ENCODE results near the gene SPIRE1.

SPIRE1 gene

DNA sequence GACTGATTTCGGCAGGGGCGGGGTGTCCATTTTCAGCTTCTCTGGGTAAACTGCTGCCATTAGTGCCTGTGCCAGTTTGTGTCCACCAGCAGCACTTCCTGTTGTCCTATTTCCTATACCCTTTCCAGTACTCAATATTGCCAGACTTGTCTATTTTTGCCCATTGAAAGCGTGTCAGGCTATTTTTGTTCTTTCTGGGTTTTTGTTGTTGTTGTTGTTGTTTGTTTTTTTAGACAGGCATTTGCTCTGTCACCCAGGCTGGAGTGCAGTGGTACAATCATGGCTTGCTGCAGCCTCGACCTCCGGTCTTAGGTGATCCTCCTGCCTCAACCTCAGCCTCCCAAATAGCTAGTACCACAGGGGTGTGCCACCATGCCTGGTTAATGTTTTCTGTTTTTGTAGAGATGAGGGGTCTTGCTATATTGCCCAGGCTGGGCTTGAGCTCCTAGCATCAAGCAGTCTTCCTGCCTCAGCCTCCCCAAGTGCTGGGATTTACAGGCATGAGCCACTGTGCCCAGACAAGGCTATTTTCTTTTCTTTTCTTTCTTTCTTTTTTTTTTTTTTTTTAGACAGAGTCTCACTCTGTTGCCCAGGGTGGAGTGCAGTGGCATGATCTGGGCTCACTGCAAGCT, 241.7 kb downstream of the SPIRE1 start:
- TF ChIP-seq NFIC (IDR thresholded peaks at IDR 0.05): no peak
- TF ChIP-seq TCF12 (IDR thresholded peaks at IDR 0.05; ENCODE audit: low read depth): no peak

DNA sequence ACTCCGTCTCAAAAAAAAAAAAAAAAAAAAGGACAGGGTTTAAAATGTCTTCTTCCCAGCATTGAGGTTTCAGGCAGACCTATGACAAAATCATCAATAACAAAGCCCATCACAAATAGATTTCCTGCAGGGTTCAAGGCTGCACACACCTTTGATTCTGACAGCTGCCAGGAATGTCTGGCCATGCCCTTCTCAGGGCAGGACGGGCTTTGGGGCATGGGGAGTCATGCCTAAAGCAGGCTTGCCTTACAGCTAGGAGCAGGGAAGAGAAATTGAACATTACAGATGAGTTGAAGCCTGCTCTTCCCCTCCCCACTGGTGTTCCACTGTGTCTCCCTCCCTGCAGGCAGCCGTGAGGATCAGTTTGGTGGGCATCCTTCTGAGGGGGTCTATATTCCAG, 246.5 kb downstream of the SPIRE1 start:
- no peak for TF ChIP-seq TAF1 (IDR thresholded peaks at IDR 0.05; ENCODE audit: low read depth)
- TF ChIP-seq CREB1 (IDR thresholded peaks at IDR 0.05; ENCODE audit: low read depth): no peak
- no peak for TF ChIP-seq TEAD4 (IDR thresholded peaks at IDR 0.05)
- TF ChIP-seq RAD21 (IDR thresholded peaks at IDR 0.05; ENCODE audit: low read depth): no peak
- TF ChIP-seq FOXM1 (IDR thresholded peaks at IDR 0.05; ENCODE audit: borderline replicate concordance, low read depth): no peak
- no peak for TF ChIP-seq NFIC (IDR thresholded peaks at IDR 0.05)
- TF ChIP-seq ZBTB7A (IDR thresholded peaks at IDR 0.05; ENCODE audit: low read depth): no peak
- no peak for TF ChIP-seq CEBPB (IDR thresholded peaks at IDR 0.05)
- TF ChIP-seq, protein P1, sequence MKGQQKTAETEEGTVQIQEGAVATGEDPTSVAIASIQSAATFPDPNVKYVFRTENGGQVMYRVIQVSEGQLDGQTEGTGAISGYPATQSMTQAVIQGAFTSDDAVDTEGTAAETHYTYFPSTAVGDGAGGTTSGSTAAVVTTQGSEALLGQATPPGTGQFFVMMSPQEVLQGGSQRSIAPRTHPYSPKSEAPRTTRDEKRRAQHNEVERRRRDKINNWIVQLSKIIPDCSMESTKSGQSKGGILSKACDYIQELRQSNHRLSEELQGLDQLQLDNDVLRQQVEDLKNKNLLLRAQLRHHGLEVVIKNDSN (IDR thresholded peaks at IDR 0.05): no peak
- TF ChIP-seq EP300 (IDR thresholded peaks at IDR 0.05; ENCODE audit: borderline replicate concordance): no peak
- TF ChIP-seq, protein P2, sequence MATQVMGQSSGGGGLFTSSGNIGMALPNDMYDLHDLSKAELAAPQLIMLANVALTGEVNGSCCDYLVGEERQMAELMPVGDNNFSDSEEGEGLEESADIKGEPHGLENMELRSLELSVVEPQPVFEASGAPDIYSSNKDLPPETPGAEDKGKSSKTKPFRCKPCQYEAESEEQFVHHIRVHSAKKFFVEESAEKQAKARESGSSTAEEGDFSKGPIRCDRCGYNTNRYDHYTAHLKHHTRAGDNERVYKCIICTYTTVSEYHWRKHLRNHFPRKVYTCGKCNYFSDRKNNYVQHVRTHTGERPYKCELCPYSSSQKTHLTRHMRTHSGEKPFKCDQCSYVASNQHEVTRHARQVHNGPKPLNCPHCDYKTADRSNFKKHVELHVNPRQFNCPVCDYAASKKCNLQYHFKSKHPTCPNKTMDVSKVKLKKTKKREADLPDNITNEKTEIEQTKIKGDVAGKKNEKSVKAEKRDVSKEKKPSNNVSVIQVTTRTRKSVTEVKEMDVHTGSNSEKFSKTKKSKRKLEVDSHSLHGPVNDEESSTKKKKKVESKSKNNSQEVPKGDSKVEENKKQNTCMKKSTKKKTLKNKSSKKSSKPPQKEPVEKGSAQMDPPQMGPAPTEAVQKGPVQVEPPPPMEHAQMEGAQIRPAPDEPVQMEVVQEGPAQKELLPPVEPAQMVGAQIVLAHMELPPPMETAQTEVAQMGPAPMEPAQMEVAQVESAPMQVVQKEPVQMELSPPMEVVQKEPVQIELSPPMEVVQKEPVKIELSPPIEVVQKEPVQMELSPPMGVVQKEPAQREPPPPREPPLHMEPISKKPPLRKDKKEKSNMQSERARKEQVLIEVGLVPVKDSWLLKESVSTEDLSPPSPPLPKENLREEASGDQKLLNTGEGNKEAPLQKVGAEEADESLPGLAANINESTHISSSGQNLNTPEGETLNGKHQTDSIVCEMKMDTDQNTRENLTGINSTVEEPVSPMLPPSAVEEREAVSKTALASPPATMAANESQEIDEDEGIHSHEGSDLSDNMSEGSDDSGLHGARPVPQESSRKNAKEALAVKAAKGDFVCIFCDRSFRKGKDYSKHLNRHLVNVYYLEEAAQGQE (IDR thresholded peaks at IDR 0.05; ENCODE audit: low read depth): no peak
- TF ChIP-seq EGR1 (IDR thresholded peaks at IDR 0.05): no peak
- TF ChIP-seq, protein P3, sequence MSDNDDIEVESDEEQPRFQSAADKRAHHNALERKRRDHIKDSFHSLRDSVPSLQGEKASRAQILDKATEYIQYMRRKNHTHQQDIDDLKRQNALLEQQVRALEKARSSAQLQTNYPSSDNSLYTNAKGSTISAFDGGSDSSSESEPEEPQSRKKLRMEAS (IDR thresholded peaks at IDR 0.05): no peak

DNA sequence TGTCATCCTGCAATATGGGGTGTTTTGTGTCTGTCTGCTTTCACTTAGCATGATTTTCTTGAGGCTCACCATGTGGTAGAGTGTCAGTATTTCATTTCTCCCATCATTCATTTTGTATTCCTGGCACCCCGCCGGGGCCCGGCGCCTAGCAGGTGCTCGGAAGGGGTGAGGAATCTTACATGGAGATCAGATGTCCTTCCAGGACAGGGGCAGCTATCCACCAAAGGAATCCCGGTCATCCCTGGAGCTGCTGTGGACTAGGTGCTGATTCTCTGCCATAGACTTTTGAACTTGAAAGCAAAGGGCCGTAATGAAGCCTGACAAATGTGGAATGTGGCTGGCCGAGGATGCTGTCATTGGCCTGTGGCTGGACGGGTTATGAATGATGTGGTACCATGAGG, 247.8 kb downstream of the SPIRE1 start:
- TF ChIP-seq TAF1 (IDR thresholded peaks at IDR 0.05; ENCODE audit: low read depth): no peak
- TF ChIP-seq EP300 (IDR thresholded peaks at IDR 0.05; ENCODE audit: borderline replicate concordance): no peak
- TF ChIP-seq CREB1 (IDR thresholded peaks at IDR 0.05; ENCODE audit: low read depth): no peak
- TF ChIP-seq, protein P3 (IDR thresholded peaks at IDR 0.05): no peak
- TF ChIP-seq FOXM1 (IDR thresholded peaks at IDR 0.05; ENCODE audit: borderline replicate concordance, low read depth): no peak
- no peak for TF ChIP-seq RAD21 (IDR thresholded peaks at IDR 0.05; ENCODE audit: low read depth)
- TF ChIP-seq YY1 (IDR thresholded peaks at IDR 0.05; ENCODE audit: low read depth): no peak
- TF ChIP-seq ZBTB7A (IDR thresholded peaks at IDR 0.05; ENCODE audit: low read depth): no peak
- no peak for TF ChIP-seq EGR1 (IDR thresholded peaks at IDR 0.05)

DNA sequence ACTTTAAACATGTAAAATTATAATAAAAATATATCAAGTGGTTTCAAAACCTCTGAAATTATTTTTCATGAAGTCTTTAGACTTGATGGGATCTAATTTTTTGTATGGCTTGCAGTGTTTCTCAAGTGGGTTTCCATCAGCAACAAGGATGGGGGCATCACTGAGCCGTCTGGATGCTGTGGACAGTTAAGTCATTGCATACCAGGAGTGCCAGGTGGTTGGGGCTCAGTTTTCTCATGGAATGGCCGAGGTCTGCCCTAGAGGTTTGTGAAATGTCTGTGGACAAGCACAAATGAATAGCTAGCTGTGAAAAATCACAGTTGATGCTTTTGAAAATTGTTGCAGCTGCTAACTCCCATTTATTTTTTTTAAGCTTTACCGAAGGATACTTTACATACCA, 248.4 kb downstream of the SPIRE1 start:
- TF ChIP-seq, protein P2 (IDR thresholded peaks at IDR 0.05; ENCODE audit: low read depth): no peak
- TF ChIP-seq TEAD4 (IDR thresholded peaks at IDR 0.05) (no peak), TCF12 (IDR thresholded peaks at IDR 0.05; ENCODE audit: low read depth) (no peak), CREB1 (IDR thresholded peaks at IDR 0.05; ENCODE audit: low read depth) (no peak), RAD21 (IDR thresholded peaks at IDR 0.05; ENCODE audit: low read depth) (no peak), CEBPB (IDR thresholded peaks at IDR 0.05) (no peak), FOXM1 (IDR thresholded peaks at IDR 0.05; ENCODE audit: borderline replicate concordance, low read depth) (no peak), TAF1 (IDR thresholded peaks at IDR 0.05; ENCODE audit: low read depth) (no peak), EP300 (IDR thresholded peaks at IDR 0.05; ENCODE audit: borderline replicate concordance) (no peak), ZBTB7A (IDR thresholded peaks at IDR 0.05; ENCODE audit: low read depth) (no peak), EGR1 (IDR thresholded peaks at IDR 0.05) (no peak), YY1 (IDR thresholded peaks at IDR 0.05; ENCODE audit: low read depth) (no peak), NFIC (IDR thresholded peaks at IDR 0.05) (no peak)
- TF ChIP-seq, protein P3 (IDR thresholded peaks at IDR 0.05): no peak
- TF ChIP-seq, protein P1 (IDR thresholded peaks at IDR 0.05): no peak

DNA sequence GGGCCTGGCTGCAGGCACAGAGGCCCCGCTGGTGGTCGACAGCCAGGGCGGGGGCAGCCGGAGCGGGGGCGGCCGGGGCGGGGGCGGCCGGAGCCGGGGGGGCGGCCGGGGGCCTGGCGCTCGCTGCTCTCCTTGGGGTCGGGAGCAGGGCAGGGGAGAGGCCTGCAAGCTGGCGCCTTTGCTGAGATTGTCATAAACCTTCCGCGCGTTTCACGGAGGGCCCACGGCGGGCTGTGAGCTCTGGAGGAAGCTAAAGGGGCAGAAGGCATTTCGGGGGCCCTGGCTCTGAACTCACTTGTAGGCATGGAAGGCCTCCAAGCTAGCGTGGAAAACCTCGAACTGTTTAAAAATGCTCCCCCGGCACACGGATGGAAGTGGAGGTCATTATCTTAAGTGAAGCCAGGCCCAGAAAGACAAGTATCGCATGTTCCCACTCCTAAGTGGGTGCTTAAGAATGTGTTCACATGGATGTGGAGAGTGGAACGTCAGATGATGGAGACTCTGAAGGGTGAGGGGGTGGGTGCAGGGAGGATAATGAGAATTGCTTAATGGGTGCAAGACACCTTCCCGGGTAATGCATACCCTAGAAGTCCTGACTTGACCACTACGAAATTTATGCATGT, 249.5 kb downstream of the SPIRE1 start:
- TF ChIP-seq EGR1 (IDR thresholded peaks at IDR 0.05): no peak
- TF ChIP-seq RAD21 (IDR thresholded peaks at IDR 0.05; ENCODE audit: low read depth): no peak
- TF ChIP-seq, protein P1 (IDR thresholded peaks at IDR 0.05): no peak
- TF ChIP-seq TCF12 (IDR thresholded peaks at IDR 0.05; ENCODE audit: low read depth): no peak
- TF ChIP-seq TEAD4 (IDR thresholded peaks at IDR 0.05): no peak
- TF ChIP-seq TAF1 (IDR thresholded peaks at IDR 0.05; ENCODE audit: low read depth): no peak
- TF ChIP-seq, protein P2 (IDR thresholded peaks at IDR 0.05; ENCODE audit: low read depth): no peak
- no peak for TF ChIP-seq NFIC (IDR thresholded peaks at IDR 0.05)
- no peak for TF ChIP-seq CEBPB (IDR thresholded peaks at IDR 0.05)
- TF ChIP-seq, protein P3 (IDR thresholded peaks at IDR 0.05): no peak

Data from Ishikawa (cell line).